ENCODE data around the gene ATP9B.

The ATP9B gene

DNA sequence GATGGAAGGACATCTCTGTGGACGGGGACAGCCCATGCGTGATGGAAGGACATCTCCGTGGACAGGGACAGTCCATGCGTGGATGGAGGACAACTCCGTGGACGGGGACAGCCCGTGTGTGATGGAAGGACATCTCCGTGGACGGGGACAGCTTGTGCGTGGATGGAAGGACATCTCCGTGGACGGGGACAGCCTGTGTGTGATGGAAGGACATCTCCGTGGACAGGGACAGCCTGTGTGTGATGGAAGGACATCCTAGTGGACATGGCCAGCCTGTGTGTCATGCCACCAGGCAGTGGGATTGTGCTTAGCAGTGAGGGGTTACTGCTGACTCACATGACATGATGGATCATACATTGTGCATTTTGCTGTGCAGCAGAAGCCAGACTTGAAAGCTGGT is 296.5 kb downstream of the ATP9B start:
- TF ChIP-seq, protein P1, sequence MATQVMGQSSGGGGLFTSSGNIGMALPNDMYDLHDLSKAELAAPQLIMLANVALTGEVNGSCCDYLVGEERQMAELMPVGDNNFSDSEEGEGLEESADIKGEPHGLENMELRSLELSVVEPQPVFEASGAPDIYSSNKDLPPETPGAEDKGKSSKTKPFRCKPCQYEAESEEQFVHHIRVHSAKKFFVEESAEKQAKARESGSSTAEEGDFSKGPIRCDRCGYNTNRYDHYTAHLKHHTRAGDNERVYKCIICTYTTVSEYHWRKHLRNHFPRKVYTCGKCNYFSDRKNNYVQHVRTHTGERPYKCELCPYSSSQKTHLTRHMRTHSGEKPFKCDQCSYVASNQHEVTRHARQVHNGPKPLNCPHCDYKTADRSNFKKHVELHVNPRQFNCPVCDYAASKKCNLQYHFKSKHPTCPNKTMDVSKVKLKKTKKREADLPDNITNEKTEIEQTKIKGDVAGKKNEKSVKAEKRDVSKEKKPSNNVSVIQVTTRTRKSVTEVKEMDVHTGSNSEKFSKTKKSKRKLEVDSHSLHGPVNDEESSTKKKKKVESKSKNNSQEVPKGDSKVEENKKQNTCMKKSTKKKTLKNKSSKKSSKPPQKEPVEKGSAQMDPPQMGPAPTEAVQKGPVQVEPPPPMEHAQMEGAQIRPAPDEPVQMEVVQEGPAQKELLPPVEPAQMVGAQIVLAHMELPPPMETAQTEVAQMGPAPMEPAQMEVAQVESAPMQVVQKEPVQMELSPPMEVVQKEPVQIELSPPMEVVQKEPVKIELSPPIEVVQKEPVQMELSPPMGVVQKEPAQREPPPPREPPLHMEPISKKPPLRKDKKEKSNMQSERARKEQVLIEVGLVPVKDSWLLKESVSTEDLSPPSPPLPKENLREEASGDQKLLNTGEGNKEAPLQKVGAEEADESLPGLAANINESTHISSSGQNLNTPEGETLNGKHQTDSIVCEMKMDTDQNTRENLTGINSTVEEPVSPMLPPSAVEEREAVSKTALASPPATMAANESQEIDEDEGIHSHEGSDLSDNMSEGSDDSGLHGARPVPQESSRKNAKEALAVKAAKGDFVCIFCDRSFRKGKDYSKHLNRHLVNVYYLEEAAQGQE (IDR thresholded peaks at IDR 0.05; ENCODE audit: insufficient read depth in 1 of 2, low read depth in 2 of 2, low read length in 2 of 2) = no peak
- TF ChIP-seq SIN3A (IDR thresholded peaks at IDR 0.05; ENCODE audit: borderline replicate concordance, insufficient read depth, low read length) (no peak), POLR2AphosphoS5 (IDR thresholded peaks at IDR 0.05; ENCODE audit: low read depth, low read length) (no peak), FOXP2 (optimal IDR thresholded peaks at IDR 0.05; ENCODE audit: borderline replicate concordance, extremely low read depth, extremely low read length, insufficient read depth) (no peak)

DNA sequence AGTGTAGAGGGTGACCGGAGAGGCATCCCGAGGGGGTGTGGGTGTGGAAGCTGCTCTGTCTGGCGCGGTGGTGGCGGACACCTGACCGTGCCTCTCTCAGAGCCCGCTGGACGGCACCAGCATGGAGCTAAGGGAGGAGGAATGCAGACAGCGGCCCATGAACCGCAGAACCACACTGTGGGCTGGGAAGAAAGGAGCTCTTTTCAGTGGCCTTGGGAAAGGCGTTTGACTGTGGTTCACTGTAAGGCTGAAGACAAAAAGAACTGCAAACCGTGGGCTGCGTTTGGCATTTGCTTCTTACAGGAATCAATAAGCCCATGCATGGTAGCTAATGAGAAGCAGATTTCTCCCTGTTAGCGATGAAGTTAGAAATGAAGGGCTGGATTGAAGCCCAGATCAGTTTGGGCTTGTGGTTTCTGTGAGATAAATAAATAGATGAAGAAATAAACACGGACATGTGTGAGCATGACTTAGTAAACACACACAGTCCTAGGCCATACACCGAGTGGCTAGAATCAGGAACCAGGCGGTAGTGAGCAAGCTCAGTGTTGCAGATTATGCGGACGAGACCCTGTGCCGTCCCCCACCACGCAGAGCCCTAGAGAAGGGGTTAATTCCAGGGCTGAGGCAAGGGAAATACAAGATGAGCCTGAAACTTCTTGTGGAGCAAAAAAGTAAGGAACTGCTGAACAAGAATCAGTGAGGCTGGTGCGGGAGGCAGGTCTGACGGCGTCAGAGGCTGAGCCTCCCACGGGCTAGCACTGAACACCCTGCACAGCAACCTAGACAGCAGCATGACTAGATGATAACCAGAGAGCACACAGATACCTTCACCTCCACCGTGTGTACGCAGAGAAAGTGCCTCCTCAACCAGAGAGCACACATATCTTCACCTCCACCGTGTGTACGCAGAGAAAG is 297.2 kb downstream of the ATP9B start:
- no peak for TF ChIP-seq TAF1 (IDR thresholded peaks at IDR 0.05; ENCODE audit: borderline replicate concordance, insufficient read depth, low read length)
- no peak for TF ChIP-seq POLR2AphosphoS5 (IDR thresholded peaks at IDR 0.05; ENCODE audit: low read depth, low read length)
- TF ChIP-seq SIN3A (IDR thresholded peaks at IDR 0.05; ENCODE audit: borderline replicate concordance, insufficient read depth, low read length) = no peak
- TF ChIP-seq, protein P1 (IDR thresholded peaks at IDR 0.05; ENCODE audit: insufficient read depth in 1 of 2, low read depth in 2 of 2, low read length in 2 of 2) = no peak
- TF ChIP-seq FOXP2 (optimal IDR thresholded peaks at IDR 0.05; ENCODE audit: borderline replicate concordance, extremely low read depth, extremely low read length, insufficient read depth) = no peak

DNA sequence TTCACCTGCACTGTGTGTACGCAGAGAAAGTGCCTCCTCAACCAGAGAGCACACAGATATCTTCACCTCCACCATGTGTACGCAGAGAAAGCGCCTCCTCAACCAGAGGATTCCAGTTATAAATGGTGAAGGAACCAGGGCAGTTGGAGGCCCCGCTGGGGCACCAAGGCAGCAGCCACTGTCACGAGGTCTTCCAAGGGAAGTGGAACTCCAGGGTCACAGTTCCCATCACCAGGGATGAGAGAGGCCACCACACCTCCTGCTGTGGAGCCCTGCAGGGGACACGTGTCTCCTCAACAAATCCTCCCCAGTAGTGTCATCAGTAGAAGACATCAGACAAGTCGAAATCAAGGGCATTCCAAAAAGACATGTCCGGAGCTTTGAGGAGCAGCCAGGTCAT is 298.3 kb downstream of the ATP9B start:
- TF ChIP-seq FOXP2 (optimal IDR thresholded peaks at IDR 0.05; ENCODE audit: borderline replicate concordance, extremely low read depth, extremely low read length, insufficient read depth) = no peak
- TF ChIP-seq POLR2AphosphoS5 (IDR thresholded peaks at IDR 0.05; ENCODE audit: low read depth, low read length) = no peak
- no peak for TF ChIP-seq TAF1 (IDR thresholded peaks at IDR 0.05; ENCODE audit: borderline replicate concordance, insufficient read depth, low read length)
- TF ChIP-seq, protein P1 (IDR thresholded peaks at IDR 0.05; ENCODE audit: insufficient read depth in 1 of 2, low read depth in 2 of 2, low read length in 2 of 2) = no peak
- no peak for TF ChIP-seq SIN3A (IDR thresholded peaks at IDR 0.05; ENCODE audit: borderline replicate concordance, insufficient read depth, low read length)

DNA sequence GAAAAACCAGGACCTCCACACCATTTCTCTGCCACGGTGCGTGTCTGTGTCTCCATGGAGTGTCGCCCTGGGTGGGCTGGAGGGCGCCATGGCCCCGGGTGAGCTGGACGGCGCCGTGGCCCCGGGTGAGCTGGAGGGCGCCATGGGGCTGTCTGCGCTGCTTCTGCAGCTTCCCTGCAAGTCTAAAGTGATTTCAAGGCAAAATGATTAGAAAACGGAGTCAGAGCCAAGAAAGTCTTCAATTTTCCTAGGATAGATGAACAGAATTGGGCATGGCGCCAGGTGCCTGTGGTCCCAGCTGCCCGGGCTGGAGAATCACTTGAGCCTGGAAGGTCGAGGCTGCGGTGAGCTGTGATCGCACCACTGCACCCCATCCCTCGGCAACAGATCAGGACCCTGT is 298.8 kb downstream of the ATP9B start:
- TF ChIP-seq POLR2AphosphoS5 (IDR thresholded peaks at IDR 0.05; ENCODE audit: low read depth, low read length) (no peak), FOXP2 (optimal IDR thresholded peaks at IDR 0.05; ENCODE audit: borderline replicate concordance, extremely low read depth, extremely low read length, insufficient read depth) (no peak), TAF1 (IDR thresholded peaks at IDR 0.05; ENCODE audit: borderline replicate concordance, insufficient read depth, low read length) (no peak), SIN3A (IDR thresholded peaks at IDR 0.05; ENCODE audit: borderline replicate concordance, insufficient read depth, low read length) (no peak)
- TF ChIP-seq, protein P1 (IDR thresholded peaks at IDR 0.05; ENCODE audit: insufficient read depth in 1 of 2, low read depth in 2 of 2, low read length in 2 of 2) = no peak
